HG02852 (cell line): Measurements from ENCODE around the gene SLC7A7.
A peak's percentile ranks its signal among the peaks of the same experiment; 100 is the strongest.
"Not testable (repeated sequence)": the region's sequence is repeated elsewhere in the genome, so short reads cannot be mapped to it uniquely, and the experiment has no call there.

Experiments used
- ATAC-seq: cut with Tn5 transposase; IDR thresholded peaks from one replicate; pipeline ENCODE4 v1.9.1; 2021; ENCODE audit warnings: mild to moderate bottlenecking, moderate library complexity; ENCODE audit not compliant: unreplicated experiment

Gene SLC7A7

DNA sequence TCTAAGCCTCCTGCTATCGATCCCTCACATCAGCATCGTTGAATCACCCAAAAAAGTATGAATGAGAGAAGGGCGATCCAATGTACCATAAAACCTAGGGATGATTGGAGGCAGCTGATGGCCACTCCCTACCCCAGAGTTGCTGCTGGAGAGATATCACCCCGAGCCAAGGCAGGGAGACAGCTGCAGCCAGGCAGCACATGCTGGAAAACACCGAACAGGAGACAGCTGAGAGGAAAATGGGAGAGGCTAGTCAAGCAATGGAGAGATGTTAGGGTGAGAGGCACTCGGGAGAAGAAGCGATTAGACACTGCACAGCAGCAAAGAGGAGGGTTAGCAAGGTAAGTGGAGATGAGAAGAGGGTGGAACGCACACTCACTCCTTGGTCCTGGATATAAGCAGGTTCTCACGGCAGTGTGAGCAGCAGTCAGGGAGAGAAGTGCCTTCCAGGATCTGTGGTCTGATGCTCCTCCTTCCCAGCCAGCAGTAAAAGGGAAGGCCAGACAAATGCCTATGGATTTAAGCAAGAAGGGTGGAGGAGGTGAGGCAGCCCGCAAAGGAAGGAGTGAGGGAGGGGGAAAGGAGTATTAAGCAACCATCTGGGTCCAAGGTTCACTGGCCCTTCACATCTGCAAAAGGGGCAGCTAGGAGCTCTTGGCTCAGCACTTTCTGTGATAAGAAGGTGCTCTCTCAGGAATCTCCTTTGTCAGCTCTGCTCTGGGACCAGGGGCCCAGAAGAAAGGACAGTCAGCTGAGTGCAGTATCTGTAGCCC is at the start of gene SLC7A7:
SLC7A7 (minus strand) TSS at position 495 of the 773 bp plus-strand sequence. CDS start 2,037 bp downstream, outside the sequence.
- ATAC-seq, result peak; percentile 18

DNA sequence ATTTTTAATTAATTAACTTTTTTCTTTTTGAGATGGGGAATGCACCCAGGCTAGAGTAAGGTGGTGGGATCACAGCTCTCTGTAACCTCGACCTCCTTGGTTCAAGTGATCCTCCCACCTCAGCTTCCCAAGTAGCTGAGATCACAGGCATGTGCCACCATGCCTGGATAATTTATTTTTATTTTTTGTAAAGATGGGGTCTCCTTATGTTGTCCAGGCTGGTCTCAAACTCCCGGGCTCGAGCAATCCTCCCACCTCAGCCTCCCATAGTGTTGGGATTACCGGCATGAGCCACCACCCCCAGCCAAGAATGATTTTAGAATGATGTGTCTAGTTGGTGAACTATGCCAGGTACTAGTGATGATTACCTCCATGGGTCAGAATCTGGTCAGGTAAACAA is 49.7 kb upstream of the SLC7A7 start:
- no peak for ATAC-seq

DNA sequence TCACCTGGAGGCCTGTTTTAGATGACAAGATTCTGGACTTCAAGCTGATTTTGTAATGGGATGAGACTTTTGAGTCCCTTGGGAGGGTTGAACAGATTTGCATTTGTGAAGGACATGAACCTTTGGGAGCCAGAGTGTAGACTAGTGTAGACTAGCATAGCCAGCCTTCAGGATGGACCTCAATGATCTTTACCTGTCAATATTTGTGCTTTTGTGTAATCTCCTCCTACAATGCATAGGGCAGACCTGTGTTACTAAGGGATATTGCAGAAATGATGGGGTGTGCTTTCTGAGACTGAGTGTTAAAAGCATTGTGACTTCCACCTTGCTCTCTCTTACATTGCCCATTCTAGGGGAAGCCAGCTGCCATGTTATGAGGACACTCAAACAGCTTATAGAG is 46.4 kb upstream of the SLC7A7 start:
- ATAC-seq, result no peak

GRCh38 chr14:22860377-22860776 is 45.1 kb upstream of the SLC7A7 start:
- not testable (repeated sequence) for ATAC-seq

GRCh38 chr14:22856428-22856827 is 41.2 kb upstream of the SLC7A7 start:
- no peak for ATAC-seq

GRCh38 chr14:22854963-22855724 is 39.9 kb upstream of the SLC7A7 start:
- no peak for ATAC-seq

DNA sequence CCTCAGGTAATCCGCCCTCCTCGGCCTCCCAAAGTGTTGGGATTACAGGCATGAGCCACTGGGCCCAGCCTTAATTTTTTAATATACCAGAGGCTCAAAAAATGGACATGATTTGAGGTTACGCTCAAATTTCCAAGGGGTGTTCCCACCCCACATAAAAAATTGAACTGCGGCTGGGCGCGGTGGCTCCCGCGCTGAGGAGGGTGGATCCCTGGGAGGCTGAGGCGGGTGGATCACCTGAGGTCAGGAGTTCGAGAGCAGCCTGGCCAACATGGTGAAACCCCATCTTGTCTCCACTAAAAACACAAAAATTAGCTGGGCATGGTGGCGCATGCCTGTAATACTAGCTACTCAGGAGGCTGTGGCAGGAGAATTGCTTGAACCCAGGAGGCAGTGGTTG is 39.1 kb upstream of the SLC7A7 start:
- ATAC-seq, result not testable (repeated sequence)

GRCh38 chr14:22852940-22853767 is 37.9 kb upstream of the SLC7A7 start:
- peak; percentile 77 for ATAC-seq

- no peak for ATAC-seq
These were observed 37.3 kb upstream of the SLC7A7 start for GRCh38 chr14:22852599-22852939.

DNA sequence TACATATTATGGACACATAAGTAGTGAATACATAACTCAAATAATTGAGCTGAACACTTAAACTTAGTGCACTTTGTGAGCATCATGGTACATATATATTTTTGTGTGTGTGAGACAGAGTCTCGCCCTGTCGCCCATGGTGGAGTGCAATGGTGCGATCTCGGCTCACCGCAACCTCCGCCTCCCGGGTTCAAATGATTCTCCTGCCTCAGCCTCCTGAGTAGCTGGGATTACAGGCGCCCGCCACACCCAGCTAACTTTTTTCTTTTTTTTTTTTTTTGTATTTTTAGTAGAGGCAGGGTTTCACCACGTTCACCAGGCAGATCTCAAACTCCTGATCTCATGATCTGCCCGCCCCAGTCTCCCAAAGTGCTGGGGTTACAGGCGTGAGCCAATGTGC is 36.9 kb upstream of the SLC7A7 start:
- ATAC-seq, result not testable (repeated sequence)

- no peak for ATAC-seq
These were observed 35.9 kb upstream of the SLC7A7 start for GRCh38 chr14:22850944-22851764.

DNA sequence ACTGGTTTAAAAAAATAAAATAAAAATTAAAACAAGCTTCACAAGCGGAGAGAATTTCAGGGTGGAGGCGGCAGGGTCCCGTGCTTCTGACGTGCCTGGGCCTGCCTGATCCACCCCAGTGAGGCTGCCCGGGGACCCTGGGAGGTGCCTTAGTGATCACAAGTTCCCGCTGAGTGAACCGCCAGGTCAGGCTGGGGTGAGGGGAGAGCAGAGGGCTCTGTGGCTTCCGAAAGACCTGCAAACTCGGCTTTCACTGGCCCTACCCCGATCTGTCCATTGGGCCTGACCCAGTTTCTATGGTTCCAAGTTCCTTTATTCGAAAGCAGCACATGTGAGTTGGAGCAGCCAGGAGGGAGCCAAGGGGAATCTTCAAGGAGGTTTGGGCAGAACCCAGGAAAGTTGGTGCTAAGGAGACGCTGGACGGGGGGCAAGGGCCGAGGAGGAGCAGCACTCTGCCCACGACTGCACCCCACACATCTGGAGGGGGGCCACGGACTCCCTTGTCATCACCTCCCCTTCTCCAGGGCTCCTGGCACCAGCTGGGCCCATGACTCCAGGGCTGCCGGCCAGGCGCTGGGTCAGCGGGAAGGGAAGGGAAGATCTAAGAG is 34.1 kb upstream of the SLC7A7 start:
- no peak for ATAC-seq

- no peak for ATAC-seq
These were observed 33.3 kb upstream of the SLC7A7 start for GRCh38 chr14:22848351-22849164.

GRCh38 chr14:22847661-22848341 is 32.6 kb upstream of the SLC7A7 start:
- no peak for ATAC-seq

- ATAC-seq, result no peak
These were observed 31.6 kb upstream of the SLC7A7 start for GRCh38 chr14:22846811-22847307.

DNA sequence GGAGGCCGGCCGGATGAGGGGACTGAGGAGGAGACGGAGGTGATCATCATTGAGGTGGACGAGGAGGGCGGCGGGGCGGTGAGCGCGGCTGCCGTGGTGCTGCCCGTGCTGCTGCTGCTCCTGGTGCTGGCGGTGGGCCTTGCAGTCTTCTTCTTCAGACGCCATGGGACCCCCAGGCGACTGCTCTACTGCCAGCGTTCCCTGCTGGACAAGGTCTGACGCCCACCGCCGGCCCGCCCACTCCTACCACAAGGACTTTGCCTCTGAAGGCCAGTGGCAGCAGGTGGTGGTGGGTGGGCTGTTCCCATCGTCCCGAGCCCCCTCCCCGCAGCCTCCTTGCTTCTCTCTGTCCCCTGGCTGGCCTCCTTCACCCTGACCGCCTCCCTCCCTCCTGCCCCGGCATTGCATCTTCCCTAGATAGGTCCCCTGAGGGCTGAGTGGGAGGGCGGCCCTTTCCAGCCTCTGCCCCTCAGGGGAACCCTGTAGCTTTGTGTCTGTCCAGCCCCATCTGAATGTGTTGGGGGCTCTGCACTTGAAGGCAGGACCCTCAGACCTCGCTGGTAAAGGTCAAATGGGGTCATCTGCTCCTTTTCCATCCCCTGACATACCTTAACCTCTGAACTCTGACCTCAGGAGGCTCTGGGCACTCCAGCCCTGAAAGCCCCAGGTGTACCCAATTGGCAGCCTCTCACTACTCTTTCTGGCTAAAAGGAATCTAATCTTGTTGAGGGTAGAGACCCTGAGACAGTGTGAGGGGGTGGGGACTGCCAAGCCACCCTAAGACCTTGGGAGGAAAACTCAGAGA is 30.8 kb upstream of the SLC7A7 start:
- ATAC-seq, result no peak

DNA sequence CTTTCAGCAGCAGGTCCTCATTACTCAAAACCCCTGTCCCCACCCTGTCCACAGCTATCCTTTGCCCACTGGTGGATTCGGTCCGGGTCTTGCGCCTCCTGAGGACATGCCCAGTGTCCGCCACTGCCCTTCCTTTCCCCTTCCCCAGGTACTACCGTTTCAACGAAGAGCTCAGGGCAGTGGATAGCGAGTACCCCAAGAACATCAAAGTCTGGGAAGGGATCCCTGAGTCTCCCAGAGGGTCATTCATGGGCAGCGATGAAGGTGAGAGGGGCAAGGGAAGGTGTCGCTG is 29.8 kb upstream of the SLC7A7 start:
- ATAC-seq, result no peak
